ENCODE results near the gene TMEM115. TPM values are rescaled to one million over a fixed set of nuclear protein-coding genes. Genes with fewer than 3 reads are reported as not detected.

TMEM115 gene
- total RNA-seq, 3 donors from 2014 or later: 25.2 to 27.4 (median 25.4) TPM

DNA sequence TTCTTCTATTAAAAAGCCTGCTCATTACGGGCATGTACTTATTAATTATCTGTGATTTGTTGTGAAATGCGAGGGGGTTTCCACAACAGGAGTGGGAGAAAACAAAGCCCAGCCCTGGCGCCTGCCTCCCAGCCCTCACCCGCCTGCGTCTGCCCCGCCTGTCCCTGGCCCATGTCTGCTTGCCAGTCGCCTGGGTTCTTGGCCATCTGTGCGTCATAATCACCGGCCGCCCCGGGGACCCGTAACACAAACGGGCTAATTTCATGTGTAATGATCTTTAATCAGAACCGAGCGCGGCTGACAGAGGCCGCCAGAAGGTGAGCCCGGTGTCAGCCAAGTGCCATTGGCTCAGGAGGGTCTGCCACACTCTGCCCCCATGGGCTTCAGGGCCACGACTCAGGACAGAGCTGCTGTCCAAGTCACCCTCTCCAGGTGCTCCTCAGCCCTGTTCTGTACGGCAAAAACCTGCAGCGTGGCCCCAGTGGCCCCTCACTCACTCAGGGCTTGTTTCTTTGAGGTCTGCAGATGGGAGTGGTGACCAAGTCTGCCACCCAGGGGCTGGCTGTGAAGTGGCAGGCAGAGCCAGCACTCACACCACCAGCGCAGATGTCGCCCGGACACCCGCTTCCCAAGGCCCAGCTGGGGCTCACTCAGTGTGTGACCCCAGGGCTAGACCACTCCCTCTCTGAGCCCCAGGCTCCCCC lies 28.8 kb upstream of the TMEM115 start:
- Mint-ChIP-seq H3K9me3 (no peaks in the 10 kb centered on the region), H3K36me3 (ENCODE audit: insufficient read depth) (no peaks in the 10 kb centered on the region), H3K27me3 (ENCODE audit: low read depth) (no peaks in the 10 kb centered on the region), H3K4me1 (ENCODE audit: low read depth) (peaks cover 2% of the 10 kb centered on the region), H3K4me3 (no peak overlapping the region)
- no peak for DNase-seq
- no peak for ATAC-seq

DNA sequence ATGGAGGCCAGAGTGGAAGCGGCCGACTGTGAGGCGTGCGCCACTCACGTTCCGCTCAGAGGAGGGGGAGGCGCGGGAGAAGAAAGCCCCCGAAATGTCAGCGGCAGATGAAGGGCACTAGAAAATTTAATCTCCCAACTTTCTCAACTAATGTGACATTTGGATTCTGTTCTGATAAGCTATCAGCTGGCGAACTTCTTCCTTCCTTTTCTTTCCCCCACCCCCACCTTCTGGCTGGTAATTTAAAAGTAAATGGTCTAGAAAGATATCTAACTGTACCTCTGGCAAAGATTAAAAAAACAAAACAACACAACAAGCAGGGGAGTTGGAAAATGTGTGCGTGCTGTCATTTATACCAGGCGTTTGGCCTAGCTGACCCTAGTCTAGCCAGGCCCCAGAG lies 26.4 kb upstream of the TMEM115 start:
- Mint-ChIP-seq H3K27me3 (ENCODE audit: low read depth) (no peaks in the 10 kb centered on the region), H3K36me3 (ENCODE audit: insufficient read depth) (no peaks in the 10 kb centered on the region), H3K4me3 (no peak overlapping the region), H3K4me1 (ENCODE audit: low read depth) (no peaks in the 10 kb centered on the region), H3K9me3 (no peaks in the 10 kb centered on the region)
- DNase-seq (no peak), ATAC-seq (no peak)

DNA sequence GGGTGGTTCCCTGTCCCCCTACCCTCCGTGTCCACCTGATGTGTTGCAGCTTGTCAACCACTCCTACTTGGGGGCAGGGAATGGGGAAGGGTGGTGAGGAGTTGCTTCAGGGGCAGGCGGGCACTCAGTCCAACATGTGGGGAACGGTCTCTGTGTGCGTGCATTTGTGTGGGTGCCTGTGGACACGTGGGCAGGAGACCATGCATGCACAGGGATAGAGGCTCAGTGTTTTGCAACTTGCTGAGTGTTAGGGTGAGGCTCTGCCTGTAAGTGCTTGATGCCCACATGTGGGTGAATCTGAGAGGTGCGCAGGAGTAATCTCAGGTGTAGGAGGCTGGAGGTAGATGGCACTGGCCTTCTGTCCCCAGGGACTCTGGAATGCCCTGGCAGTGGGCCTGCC lies 24.4 kb upstream of the TMEM115 start:
- H3K36me3 Mint-ChIP-seq (ENCODE audit: insufficient read depth): no peaks in the 10 kb centered on the region
- ATAC-seq (no peak), DNase-seq (no peak)
- H3K9me3 Mint-ChIP-seq: no peaks in the 10 kb centered on the region
- H3K27me3 Mint-ChIP-seq (ENCODE audit: low read depth): no peaks in the 10 kb centered on the region
- H3K4me1 Mint-ChIP-seq (ENCODE audit: low read depth): no peaks in the 10 kb centered on the region
- H3K4me3 Mint-ChIP-seq: no peak overlapping the region

DNA sequence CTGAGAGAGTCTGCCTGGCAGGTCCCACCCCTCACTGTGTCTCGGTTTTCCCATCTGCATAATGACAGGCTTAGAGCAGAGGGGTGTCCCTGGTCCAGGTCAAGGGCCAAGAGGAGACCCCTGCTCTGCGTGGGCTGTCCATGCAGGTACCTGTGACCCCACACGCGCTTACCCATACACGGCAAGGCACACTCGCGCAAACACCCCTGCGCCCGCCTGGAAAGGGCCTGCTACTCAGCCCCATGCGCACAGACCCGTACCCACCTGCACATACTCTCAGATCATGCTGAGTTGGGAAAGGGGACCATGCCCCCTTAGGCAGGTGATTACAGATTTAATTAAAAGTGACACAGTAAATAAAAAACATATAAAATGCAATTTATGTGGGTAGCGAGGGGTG lies 23.4 kb upstream of the TMEM115 start:
- ATAC-seq (no peak), DNase-seq (no peak)
- no peaks in the 10 kb centered on the region for H3K36me3 Mint-ChIP-seq (ENCODE audit: insufficient read depth)
- H3K9me3 Mint-ChIP-seq: no peaks in the 10 kb centered on the region
- H3K27me3 Mint-ChIP-seq (ENCODE audit: low read depth): no peaks in the 10 kb centered on the region
- no peaks in the 10 kb centered on the region for H3K4me1 Mint-ChIP-seq (ENCODE audit: low read depth)
- no peak overlapping the region for H3K4me3 Mint-ChIP-seq

DNA sequence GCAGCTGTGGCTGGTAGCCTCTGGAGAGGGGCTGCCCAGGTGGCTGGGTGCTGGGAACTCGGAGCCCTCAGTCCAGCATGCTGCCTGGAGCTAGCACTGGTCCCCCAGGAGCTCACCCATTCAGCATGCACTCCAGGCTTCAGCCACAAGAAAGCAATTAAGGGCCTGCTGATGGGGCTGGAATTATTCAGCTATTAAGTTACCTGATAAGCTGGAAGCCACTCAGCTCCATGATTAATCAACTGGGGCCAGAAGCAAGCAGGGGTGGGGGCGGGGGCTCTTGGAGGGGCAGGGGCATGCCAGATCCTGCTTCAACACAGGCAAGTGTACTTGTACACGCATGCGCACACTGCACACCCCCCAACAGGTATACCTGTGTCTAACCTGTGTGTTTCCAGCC lies 22.1 kb upstream of the TMEM115 start:
- no peaks in the 10 kb centered on the region for H3K4me1 Mint-ChIP-seq (ENCODE audit: low read depth)
- DNase-seq: no peak
- H3K36me3 Mint-ChIP-seq (ENCODE audit: insufficient read depth): no peaks in the 10 kb centered on the region
- no peaks in the 10 kb centered on the region for H3K27me3 Mint-ChIP-seq (ENCODE audit: low read depth)
- no peak for ATAC-seq
- no peak overlapping the region for H3K4me3 Mint-ChIP-seq
- no peaks in the 10 kb centered on the region for H3K9me3 Mint-ChIP-seq

DNA sequence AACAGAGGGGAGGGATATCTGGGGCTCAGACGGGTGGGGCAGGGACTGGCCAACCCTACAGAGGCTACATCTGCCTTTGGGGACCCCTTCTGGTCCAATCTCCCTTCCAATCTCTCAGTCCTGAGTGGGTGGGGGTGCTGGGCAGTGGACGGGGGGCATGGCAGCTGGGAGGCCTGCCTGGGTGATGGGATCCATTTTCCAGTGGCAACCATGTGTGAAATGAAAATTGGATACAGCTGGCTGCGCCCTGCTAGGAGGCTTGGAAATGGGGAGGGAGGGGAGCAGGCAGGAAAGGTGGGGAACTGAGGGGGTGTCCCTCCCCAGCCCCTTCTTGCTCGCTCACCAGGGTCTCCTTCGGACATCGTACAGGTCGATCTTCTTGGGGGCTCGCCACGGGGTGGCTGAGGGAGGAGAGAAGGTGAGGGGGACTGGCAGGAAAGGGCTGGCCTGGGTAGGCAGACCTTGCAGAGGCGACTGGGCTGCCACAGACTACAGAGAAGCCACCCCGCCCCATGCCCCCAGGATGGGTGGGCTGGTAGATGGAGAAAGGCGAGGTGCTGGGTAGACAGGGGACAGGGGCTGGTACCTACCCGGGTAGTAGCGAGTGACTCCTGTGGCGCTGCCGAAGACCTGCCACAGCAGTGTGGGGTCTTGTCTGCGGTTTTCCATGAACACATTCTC lies 21.2 kb upstream of the TMEM115 start:
- Mint-ChIP-seq H3K27me3 (ENCODE audit: low read depth) (no peaks in the 10 kb centered on the region), H3K9me3 (no peaks in the 10 kb centered on the region), H3K4me3 (no peak overlapping the region), H3K4me1 (ENCODE audit: low read depth) (no peaks in the 10 kb centered on the region), H3K36me3 (ENCODE audit: insufficient read depth) (no peaks in the 10 kb centered on the region)
- DNase-seq (no peak), ATAC-seq (no peak)

DNA sequence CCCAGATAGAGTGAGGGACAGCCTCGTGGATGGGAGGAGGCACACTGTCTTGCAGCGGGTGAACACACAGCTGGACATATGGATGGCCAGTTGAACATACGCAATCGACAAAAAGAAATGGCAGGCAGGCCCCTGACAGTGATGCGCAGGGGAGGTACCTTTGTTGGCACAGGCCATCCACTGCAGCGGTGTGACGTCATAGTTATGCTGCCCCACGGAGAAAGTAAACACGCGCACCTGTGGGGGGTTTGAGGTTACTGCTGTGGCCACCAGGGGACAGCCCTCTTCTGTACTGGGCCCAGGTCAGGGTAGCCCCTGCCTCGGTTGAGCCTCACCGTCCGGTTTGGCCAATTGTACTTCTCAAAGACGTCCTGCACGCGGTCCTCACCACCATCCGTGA lies 19.4 kb upstream of the TMEM115 start:
- Mint-ChIP-seq H3K9me3 (no peaks in the 10 kb centered on the region), H3K36me3 (ENCODE audit: insufficient read depth) (no peaks in the 10 kb centered on the region), H3K27me3 (ENCODE audit: low read depth) (no peaks in the 10 kb centered on the region), H3K4me1 (ENCODE audit: low read depth) (no peaks in the 10 kb centered on the region), H3K4me3 (no peak overlapping the region)
- ATAC-seq (no peak), DNase-seq (no peak)

DNA sequence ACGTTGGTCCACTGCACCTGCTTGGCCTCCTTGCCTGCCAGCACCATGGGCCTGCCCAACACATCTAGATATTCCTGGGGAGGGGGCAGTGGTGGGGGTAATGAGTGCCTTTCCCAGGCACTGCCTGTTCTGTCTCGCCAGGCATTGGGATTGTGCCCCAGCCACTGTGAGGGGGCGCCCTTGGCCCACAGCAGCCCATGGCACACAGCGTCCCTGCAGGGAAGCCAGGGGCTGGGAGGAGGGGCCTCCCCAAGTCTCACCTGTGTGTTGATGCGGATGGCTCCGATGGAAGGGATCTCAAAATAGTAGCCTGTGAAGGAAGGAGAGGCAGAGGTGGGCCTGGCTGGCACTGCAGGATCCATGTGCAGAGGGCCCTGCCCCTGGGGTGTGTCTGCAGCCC lies 18.7 kb upstream of the TMEM115 start:
- Mint-ChIP-seq H3K36me3 (ENCODE audit: insufficient read depth) (no peaks in the 10 kb centered on the region), H3K9me3 (no peaks in the 10 kb centered on the region), H3K4me1 (ENCODE audit: low read depth) (peaks cover under 1% of the 10 kb centered on the region), H3K27me3 (ENCODE audit: low read depth) (no peaks in the 10 kb centered on the region), H3K4me3 (no peak overlapping the region)
- DNase-seq (no peak), ATAC-seq (no peak)

DNA sequence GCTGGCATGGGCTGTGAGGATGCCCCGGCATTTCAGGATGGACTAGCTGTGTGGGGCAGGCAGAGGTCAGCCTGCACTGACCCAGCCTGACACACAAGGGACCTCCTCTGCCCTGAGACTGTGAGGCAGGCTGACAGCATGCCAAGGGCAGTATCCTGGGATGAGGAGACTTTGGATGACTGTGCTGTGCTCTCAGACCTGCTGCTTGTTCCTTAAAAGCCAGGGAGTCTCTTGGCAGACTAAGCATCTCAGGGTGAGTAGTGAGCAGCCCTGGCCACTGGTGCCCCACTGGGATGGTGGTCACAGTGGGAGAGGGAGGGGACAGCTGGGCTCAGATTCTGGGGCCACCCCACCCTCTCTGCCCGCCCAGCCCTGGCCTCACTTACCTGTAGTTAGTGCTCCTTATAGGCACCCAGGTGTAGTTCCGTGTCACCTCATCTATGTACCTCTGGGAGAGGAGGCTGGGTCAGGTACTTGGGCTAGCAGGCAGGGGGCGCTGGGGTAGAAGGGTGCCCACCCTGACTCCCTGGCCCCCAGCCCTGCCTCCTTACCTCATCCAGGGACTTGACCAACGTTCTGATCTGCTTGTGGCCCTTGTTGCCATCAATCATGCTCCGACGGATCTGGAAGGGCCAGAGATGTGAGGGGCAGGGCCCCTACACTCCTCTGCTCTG lies 16.1 kb upstream of the TMEM115 start:
- DNase-seq (no peak), ATAC-seq (peak in 1 of 2 donors; percentile 16)
- Mint-ChIP-seq H3K4me3 (no peak overlapping the region), H3K9me3 (no peaks in the 10 kb centered on the region), H3K36me3 (ENCODE audit: insufficient read depth) (no peaks in the 10 kb centered on the region), H3K4me1 (ENCODE audit: low read depth) (peaks cover 4% of the 10 kb centered on the region), H3K27me3 (ENCODE audit: low read depth) (no peaks in the 10 kb centered on the region)

DNA sequence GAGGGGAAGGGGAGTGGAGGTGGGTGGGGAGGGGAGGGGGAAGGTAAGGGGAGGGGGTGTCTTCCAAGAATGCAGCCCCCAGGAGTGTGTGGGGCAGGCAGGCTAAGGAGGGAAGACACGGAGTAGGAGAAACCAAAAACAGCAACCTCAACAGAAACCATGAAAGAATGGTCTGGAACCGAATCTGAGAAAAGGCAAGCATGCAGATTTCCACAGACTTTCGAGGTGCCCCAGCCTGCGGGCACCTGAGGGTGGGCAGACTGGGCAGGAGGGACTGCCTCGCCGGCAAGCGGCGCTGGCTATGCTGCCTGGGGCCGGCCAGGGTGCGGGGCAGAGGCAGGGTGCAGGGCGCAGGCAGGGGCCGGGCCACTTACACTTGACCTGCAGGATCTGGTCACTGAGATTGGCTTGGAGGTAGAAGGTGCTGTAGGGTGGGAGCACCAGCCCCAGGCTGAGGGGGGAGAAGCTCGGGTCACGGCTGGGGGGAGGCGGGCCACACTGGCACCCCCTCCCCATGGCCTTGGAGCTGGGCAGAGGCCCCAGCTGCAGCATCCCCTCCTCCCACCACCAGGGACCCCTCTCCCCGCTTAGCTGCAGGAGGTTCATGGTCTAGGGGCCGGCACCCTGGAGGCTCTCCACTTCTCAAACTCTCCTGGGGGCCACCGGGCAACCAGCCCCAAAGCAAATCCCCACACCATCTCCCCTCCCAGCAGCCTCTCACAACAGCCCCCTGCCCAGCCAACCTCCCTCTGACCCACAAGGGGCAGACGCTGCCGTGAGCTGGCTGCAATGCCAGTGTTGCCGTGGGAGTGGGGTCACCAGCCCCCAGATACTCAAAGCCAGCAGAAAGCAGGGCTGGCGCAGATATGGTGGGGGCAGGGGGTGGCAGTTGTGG lies 15.3 kb upstream of the TMEM115 start:
- no peak for DNase-seq
- ATAC-seq: no peak
- H3K4me3 Mint-ChIP-seq: no peak overlapping the region
- no peaks in the 10 kb centered on the region for H3K9me3 Mint-ChIP-seq
- peaks cover 4% of the 10 kb centered on the region for H3K4me1 Mint-ChIP-seq (ENCODE audit: low read depth)
- no peaks in the 10 kb centered on the region for H3K27me3 Mint-ChIP-seq (ENCODE audit: low read depth)
- H3K36me3 Mint-ChIP-seq (ENCODE audit: insufficient read depth): no peaks in the 10 kb centered on the region

DNA sequence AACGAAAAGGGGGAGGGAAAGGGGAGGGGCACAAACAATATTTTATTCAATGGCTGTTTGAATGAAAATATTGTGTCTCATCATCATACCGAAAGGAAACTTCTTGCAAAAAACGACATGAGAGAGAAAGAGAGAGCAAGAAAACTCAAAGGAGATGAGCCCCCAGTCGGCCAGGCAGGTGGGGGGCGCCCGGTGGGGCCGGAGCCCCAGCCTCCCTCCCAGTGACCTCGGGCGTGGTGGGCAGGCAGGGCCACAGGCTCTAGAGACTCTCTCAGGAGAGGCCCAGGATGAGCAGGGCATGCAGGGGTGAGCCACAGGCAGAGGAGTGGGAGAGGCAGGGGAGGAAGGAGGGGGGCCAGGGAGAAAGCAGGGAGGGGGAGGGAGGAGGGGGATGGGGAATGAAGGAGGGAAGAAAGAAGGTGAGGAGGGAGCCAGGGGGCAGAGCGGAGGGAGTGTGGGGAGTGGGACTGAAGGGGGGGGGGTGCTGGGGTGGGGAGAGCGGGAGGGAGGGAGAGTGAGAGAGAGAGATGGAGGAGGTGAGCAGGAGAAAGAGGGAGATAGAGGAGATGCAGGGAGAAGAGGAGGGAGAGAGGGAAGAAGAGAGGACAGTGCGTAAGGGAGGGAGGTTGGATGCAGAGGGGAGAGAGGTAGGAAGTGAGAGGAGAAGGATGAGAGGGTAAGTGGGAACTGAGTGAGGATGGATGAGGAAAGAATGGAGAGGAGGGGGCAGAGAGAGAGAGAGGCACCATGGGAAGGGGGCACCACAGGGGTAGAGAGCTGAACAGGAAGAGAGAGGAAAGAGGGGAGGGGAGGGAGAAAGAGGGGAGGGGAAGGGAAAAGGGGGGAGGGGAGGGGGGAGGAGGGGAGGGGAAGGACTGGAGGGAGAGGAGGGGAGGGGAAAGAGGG lies 14.1 kb upstream of the TMEM115 start:
- no peaks in the 10 kb centered on the region for H3K9me3 Mint-ChIP-seq
- peaks cover 4% of the 10 kb centered on the region for H3K4me1 Mint-ChIP-seq (ENCODE audit: low read depth)
- no peak for DNase-seq
- no peaks in the 10 kb centered on the region for H3K36me3 Mint-ChIP-seq (ENCODE audit: insufficient read depth)
- no peak overlapping the region for H3K4me3 Mint-ChIP-seq
- H3K27me3 Mint-ChIP-seq (ENCODE audit: low read depth): no peaks in the 10 kb centered on the region
- ATAC-seq: no peak

DNA sequence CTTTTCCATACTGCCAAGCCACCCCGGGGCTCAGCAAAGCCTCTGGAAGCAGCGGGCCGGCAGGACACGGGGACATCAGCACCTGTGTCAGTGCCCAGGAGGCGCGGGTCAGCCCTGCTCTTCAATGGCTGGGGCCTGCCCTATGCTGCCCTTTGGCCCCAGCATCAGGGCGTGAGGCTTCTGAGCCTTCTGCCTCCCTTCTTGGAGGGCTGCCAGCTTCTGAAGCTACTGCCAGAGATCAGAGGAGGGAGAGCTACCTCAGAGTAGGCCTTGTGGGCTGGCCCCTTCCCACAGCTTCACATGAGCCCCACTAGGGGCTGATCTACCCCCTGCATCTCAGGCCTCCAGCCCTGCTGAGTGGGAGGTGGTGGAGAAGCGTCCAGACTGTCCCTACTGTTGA lies 13.0 kb upstream of the TMEM115 start:
- Mint-ChIP-seq H3K9me3 (no peaks in the 10 kb centered on the region), H3K36me3 (ENCODE audit: insufficient read depth) (no peaks in the 10 kb centered on the region), H3K4me1 (ENCODE audit: low read depth) (peaks cover 6% of the 10 kb centered on the region), H3K4me3 (no peak overlapping the region), H3K27me3 (ENCODE audit: low read depth) (no peaks in the 10 kb centered on the region)
- no peak for DNase-seq
- no peak for ATAC-seq

DNA sequence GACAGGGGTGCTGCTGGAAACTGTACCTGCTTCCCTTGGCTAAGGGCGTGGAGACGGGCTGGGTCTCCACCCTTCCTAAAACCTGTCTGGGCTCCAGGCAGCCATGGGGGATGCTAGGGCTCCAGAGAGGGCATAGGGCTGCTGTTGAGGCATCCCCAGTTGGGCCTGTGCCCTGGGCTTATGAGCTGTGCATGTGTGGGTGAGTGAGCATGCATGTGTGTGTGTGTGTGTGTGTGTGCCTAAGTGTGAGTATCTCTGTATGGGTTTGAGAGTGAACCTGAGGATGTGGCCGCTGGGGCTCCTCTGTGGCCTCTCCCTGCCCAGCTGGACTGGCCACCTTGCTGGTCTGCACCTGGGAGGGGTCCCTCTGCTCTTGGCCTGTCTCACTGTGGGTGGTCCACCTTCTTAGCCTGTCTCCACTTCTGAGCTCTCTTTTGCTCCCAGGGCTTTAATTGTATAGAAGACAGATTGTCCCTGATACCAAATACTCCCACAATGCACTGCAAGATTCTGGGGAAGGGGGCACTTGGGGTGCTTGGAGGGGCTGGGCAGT lies 11.9 kb upstream of the TMEM115 start:
- no peaks in the 10 kb centered on the region for H3K27me3 Mint-ChIP-seq (ENCODE audit: low read depth)
- H3K9me3 Mint-ChIP-seq: no peaks in the 10 kb centered on the region
- H3K4me3 Mint-ChIP-seq: no peak overlapping the region
- H3K4me1 Mint-ChIP-seq (ENCODE audit: low read depth): peaks cover 11% of the 10 kb centered on the region
- ATAC-seq (no peak), DNase-seq (no peak)
- no peaks in the 10 kb centered on the region for H3K36me3 Mint-ChIP-seq (ENCODE audit: insufficient read depth)
